Measurements from ENCODE around the gene EEF2.
"Not testable (repeated sequence)": the region's sequence is repeated elsewhere in the genome, so short reads cannot be mapped to it uniquely, and the experiment has no call there.

Gene EEF2

DNA sequence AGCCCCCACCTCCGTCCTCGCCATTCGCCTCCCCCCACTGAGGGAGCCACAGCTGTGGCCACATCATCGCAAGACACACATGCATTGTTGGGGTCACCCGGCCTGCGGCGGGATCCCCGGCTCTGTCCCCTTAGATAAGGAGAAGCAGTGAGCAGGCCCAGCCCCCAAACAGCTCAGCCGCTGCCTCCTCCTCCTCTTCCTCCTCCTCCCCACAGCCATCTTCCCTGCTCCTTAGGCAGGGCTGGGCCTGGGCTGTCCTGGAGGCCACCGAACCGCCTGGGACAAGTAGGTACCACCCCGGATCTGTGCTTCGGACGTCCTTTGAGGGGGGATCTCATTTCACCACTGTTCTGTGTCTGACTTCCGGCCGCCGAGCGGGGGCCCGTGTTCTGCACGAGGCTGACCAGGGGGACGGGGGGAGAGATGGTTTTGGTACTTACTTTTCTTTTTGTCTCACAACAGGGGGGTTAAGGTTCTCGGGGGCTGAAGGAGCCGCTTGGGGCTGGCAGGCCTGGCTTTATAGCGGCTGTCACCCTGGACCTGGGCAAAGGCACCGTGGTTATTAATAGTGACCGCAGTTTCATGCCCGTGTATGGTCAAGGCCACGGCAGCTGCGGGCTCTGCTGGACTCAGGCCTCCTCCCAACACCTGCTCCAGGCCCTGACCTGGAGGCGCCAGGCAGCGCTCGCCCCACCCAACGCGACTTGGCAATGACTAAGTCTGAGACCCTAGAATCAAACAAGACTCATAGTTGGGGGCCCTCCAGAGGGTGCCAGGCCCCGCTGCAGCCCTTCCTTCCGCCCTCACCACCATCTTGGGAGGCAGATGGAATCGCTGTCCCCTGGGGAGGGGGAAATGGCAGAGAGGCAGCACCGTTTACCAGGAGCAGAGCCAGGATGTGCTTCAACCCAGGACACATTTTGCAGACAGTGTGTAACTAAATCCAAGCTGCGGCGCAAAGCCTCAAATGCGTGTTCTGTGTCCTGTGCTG lies 34.1 kb downstream of the EEF2 start:
- H3K27me3 ChIP-seq (ENCODE audit: insufficient read depth, low read depth, severe bottlenecking), result no peaks in the 10 kb centered on the region
- TF ChIP-seq, protein P1, sequence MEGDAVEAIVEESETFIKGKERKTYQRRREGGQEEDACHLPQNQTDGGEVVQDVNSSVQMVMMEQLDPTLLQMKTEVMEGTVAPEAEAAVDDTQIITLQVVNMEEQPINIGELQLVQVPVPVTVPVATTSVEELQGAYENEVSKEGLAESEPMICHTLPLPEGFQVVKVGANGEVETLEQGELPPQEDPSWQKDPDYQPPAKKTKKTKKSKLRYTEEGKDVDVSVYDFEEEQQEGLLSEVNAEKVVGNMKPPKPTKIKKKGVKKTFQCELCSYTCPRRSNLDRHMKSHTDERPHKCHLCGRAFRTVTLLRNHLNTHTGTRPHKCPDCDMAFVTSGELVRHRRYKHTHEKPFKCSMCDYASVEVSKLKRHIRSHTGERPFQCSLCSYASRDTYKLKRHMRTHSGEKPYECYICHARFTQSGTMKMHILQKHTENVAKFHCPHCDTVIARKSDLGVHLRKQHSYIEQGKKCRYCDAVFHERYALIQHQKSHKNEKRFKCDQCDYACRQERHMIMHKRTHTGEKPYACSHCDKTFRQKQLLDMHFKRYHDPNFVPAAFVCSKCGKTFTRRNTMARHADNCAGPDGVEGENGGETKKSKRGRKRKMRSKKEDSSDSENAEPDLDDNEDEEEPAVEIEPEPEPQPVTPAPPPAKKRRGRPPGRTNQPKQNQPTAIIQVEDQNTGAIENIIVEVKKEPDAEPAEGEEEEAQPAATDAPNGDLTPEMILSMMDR (IDR thresholded peaks at IDR 0.05; ENCODE audit: low read depth, low read length), result no peak
- H3K36me3 ChIP-seq, result peaks cover 24% of the 10 kb centered on the region
- H3K27ac ChIP-seq, result peak overlapping the region; percentile 92
- H3K4me3 ChIP-seq (ENCODE audit: low read depth, low read length), result peak overlapping the region; percentile 47
- no peaks in the 10 kb centered on the region for H3K9me3 ChIP-seq (ENCODE audit: severe bottlenecking)
- peak; percentile 64 for DNase-seq

DNA sequence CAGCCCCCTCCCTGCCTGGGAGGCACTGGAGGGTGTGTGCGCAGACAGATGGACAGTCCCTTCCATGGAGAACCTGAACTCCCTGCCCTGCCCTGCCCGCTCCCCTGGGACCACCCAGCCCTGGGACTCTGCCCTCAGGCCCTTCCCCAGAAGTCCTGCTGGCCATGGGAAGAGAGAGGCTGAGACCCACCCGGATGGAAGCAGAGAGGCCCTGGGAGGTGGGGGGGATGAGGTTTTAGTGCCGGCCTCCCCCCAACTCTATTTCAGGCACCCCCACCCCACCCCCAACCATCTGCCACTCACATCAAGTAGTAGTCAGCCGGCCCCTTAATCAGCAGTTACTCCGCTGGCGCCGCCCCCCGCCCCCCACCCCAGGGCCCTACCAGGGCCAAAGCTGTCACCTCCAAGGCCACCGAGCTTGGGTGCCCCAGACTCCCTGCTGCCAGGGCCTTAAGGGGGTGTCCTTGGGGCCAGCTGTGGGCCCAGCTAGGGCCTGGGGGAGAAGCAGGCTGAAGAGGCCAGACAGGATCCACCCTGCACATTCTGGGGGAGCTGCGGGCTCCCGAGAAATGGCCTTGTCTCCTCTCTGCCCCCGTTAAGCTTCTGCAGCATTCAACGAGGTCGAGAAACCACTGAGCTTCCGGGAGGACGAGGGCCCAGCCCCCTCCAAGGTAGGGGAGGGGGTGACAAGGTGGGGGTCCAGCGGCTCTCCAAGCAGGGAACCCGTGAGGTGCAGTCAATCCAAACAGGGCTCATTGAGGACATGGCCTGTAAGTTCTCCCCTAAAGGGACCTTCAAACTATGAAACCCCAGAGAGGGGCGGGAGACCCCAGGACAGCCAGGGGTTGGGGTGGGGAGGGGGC lies 35.0 kb downstream of the EEF2 start:
- Histone ChIP-seq H3K9me3 (ENCODE audit: severe bottlenecking) (no peaks in the 10 kb centered on the region), H3K36me3 (peaks cover 15% of the 10 kb centered on the region), H3K4me3 (ENCODE audit: low read depth, low read length) (peak overlapping the region; percentile 47), H3K27ac (peak overlapping the region; percentile 92), H3K27me3 (ENCODE audit: insufficient read depth, low read depth, severe bottlenecking) (no peaks in the 10 kb centered on the region)
- TF ChIP-seq, protein P1 (IDR thresholded peaks at IDR 0.05; ENCODE audit: low read depth, low read length), result no peak
- DNase-seq, result peak; percentile 79

- no peak for DNase-seq
- Histone ChIP-seq H3K27me3 (ENCODE audit: insufficient read depth, low read depth, severe bottlenecking) (no peaks in the 10 kb centered on the region), H3K27ac (peak overlapping the region; percentile 92)
These were observed 36.0 kb downstream of the EEF2 start for GRCh38 chr19:3949294-3949693.

DNA sequence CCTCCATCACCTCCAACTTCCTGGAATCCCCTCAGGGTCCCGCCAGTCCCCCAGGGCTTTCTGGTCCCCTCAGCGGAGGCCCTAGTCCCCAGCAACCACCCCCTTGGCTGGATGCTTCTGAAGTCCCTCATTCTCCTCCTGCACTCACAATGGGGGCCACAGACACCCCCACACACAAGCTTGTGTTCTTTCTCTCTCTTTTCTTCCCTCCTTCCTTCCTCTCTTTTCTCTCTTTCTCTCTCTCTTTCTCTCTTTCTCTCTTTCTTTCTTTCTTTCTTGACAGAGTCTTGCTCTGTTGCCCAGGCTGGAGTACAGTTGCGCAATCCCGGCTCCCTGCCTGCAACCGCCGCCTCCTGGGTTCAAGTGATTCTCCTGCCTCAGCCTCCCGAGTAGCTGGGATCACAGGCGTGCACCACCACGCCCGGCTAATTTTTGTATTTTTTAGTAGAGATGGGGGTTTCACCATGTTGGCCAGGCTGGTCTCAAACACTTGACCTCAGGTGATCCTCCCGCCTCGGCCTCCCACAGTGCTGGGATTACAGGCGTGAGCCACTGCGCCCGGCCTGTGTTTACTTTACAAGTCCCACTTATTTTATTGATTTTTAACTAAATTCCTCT lies 37.8 kb downstream of the EEF2 start:
- not testable (repeated sequence) for H3K36me3 ChIP-seq; DNase-seq; H3K4me3 ChIP-seq (ENCODE audit: low read depth, low read length); H3K27me3 ChIP-seq (ENCODE audit: insufficient read depth, low read depth, severe bottlenecking); H3K9me3 ChIP-seq (ENCODE audit: severe bottlenecking); H3K27ac ChIP-seq

More at GRCh38 chr19:3949294-3949693, 36.0 kb downstream of the EEF2 start:
- Histone ChIP-seq H3K4me3 (ENCODE audit: low read depth, low read length) (no peak overlapping the region), H3K36me3 (peaks cover 7% of the 10 kb centered on the region), H3K9me3 (ENCODE audit: severe bottlenecking) (no peaks in the 10 kb centered on the region)
- TF ChIP-seq, protein P1 (IDR thresholded peaks at IDR 0.05; ENCODE audit: low read depth, low read length), result no peak

- H3K27me3 ChIP-seq (ENCODE audit: insufficient read depth, low read depth, severe bottlenecking), result no peaks in the 10 kb centered on the region
- no peaks in the 10 kb centered on the region for H3K9me3 ChIP-seq (ENCODE audit: severe bottlenecking)
- no peak overlapping the region for H3K27ac ChIP-seq
- no peak overlapping the region for H3K4me3 ChIP-seq (ENCODE audit: low read depth, low read length)
- DNase-seq, result no peak
- H3K36me3 ChIP-seq, result no peaks in the 10 kb centered on the region
- TF ChIP-seq, protein P1 (IDR thresholded peaks at IDR 0.05; ENCODE audit: low read depth, low read length), result no peak
These were observed 39.4 kb downstream of the EEF2 start for GRCh38 chr19:3945838-3946237.

Measured in WERI-Rb-1 (cell line).